HPDE6-E6E7 (cell line): Measurements from ENCODE around the gene ARIH1.

Source experiments
- DNase-seq: peaks from one replicate; pipeline ENCODE4 v3.0.0; 2011; ENCODE audit warnings: missing footprints; ENCODE audit errors: extremely low spot score

Gene ARIH1

GRCh38 chr15:72486144-72486543 lies 12.0 kb downstream of the ARIH1 start:
- DNase-seq: no peak

GRCh38 chr15:72487070-72487797 lies 13.1 kb downstream of the ARIH1 start:
- no peak for DNase-seq

- DNase-seq: no peak
Observed at GRCh38 chr15:72488558-72488957, 14.4 kb downstream of the ARIH1 start.

- no peak for DNase-seq
Observed at GRCh38 chr15:72489943-72490554, 15.9 kb downstream of the ARIH1 start.

- no peak for DNase-seq
Observed at GRCh38 chr15:72491768-72492167, 17.6 kb downstream of the ARIH1 start.

GRCh38 chr15:72492733-72493132 lies 18.6 kb downstream of the ARIH1 start:
- DNase-seq: no peak

GRCh38 chr15:72493220-72493619 lies 19.1 kb downstream of the ARIH1 start:
- no peak for DNase-seq

- no peak for DNase-seq
Observed at GRCh38 chr15:72495007-72495406, 20.9 kb downstream of the ARIH1 start.

GRCh38 chr15:72496783-72497182 lies 22.7 kb downstream of the ARIH1 start:
- no peak for DNase-seq

- DNase-seq: no peak
Observed at GRCh38 chr15:72497402-72497801, 23.3 kb downstream of the ARIH1 start.

GRCh38 chr15:72502220-72502809 lies 28.2 kb downstream of the ARIH1 start:
- DNase-seq: no peak

- DNase-seq: no peak
Observed at GRCh38 chr15:72503147-72503546, 29.0 kb downstream of the ARIH1 start.

- DNase-seq: no peak
Observed at GRCh38 chr15:72507402-72508092, 33.4 kb downstream of the ARIH1 start.

- DNase-seq: no peak
Observed at GRCh38 chr15:72509484-72509883, 35.4 kb downstream of the ARIH1 start.

GRCh38 chr15:72511536-72511935 lies 37.4 kb downstream of the ARIH1 start:
- DNase-seq: no peak

- no peak for DNase-seq
Observed at GRCh38 chr15:72515591-72516389, 41.7 kb downstream of the ARIH1 start.

- no peak for DNase-seq
Observed at GRCh38 chr15:72516777-72517176, 42.6 kb downstream of the ARIH1 start.

- no peak for DNase-seq
Observed at GRCh38 chr15:72521682-72522081, 47.6 kb downstream of the ARIH1 start.

GRCh38 chr15:72532991-72533601 lies 59.0 kb downstream of the ARIH1 start:
- DNase-seq: no peak

- no peak for DNase-seq
Observed at GRCh38 chr15:72534523-72534922, 60.4 kb downstream of the ARIH1 start.

- DNase-seq: no peak
Observed at GRCh38 chr15:72535911-72536310, 61.8 kb downstream of the ARIH1 start.
